GM23248 (cell line): Measurements from ENCODE around the gene SLC25A26. TPM values are rescaled to one million over a fixed set of nuclear protein-coding genes. Genes with fewer than 3 reads are reported as not detected.
"Not testable (repeated sequence)": the region's sequence is repeated elsewhere in the genome, so short reads cannot be mapped to it uniquely, and the experiment has no call there.

Experiments
- DNase-seq: peaks from one replicate; pipeline ENCODE4 v3.0.0-alpha.2; 2015
- H2AFZ ChIP-seq: fragments of 200-600 bp; sonication (generic); 2 replicates; pipeline ENCODE4 v1.6.1; 2016; ENCODE audit warnings: antibody characterized with exemption
- H3F3A ChIP-seq: fragments of 200-600 bp; sonication (generic); 2 replicates; pipeline ENCODE4 v1.6.1; 2016; ENCODE audit warnings: mild to moderate bottlenecking, antibody characterized with exemption, mixed run types; ENCODE audit not compliant: insufficient read depth
- H3K27ac ChIP-seq: fragments of 200-600 bp; sonication (generic); 2 replicates; pipeline ENCODE4 v1.5.1; 2016; ENCODE audit warnings: mild to moderate bottlenecking
- H3K27me3 ChIP-seq: fragments of 200-600 bp; sonication (generic); replicated peaks from 2 replicates; pipeline ENCODE4 v1.6.1; 2016; ENCODE audit warnings: mild to moderate bottlenecking; ENCODE audit not compliant: insufficient read depth
- H3K36me3 ChIP-seq: fragments of 200-600 bp; sonication (generic); 2 replicates; pipeline ENCODE4 v1.6.1; 2016; ENCODE audit warnings: low read depth, mild to moderate bottlenecking
- H3K4me1 ChIP-seq: fragments of 200-600 bp; sonication (generic); 2 replicates; pipeline ENCODE4 v1.6.1; 2016; ENCODE audit warnings: mild to moderate bottlenecking; ENCODE audit not compliant: insufficient read depth
- H3K4me2 ChIP-seq: fragments of 200-600 bp; sonication (generic); one replicate; pipeline ENCODE4 v1.6.1; 2016; ENCODE audit warnings: mild to moderate bottlenecking; ENCODE audit not compliant: unreplicated experiment
- H3K4me3 ChIP-seq: fragments of 200-600 bp; sonication (generic); 2 replicates; pipeline ENCODE4 v1.5.1; 2016; ENCODE audit warnings: mild to moderate bottlenecking
- H3K79me2 ChIP-seq: fragments of 200-600 bp; sonication (generic); 2 replicates; pipeline ENCODE4 v1.6.1; 2016; ENCODE audit warnings: mild to moderate bottlenecking; ENCODE audit not compliant: insufficient read depth
- H3K9ac ChIP-seq: fragments of 200-600 bp; sonication (generic); 2 replicates; pipeline ENCODE4 v1.6.1; 2016; ENCODE audit warnings: mild to moderate bottlenecking
- H3K9me2 ChIP-seq: fragments of 200-600 bp; sonication (generic); 2 replicates; pipeline ENCODE4 v1.6.1; 2016; ENCODE audit warnings: mixed run types, mild to moderate bottlenecking, moderate library complexity; ENCODE audit not compliant: insufficient read depth
- H3K9me3 ChIP-seq: fragments of 200-600 bp; sonication (generic); one replicate; pipeline ENCODE4 v1.6.1; 2017; ENCODE audit warnings: low read depth
- H4K20me1 ChIP-seq: fragments of 200-600 bp; sonication (generic); 2 replicates; pipeline ENCODE4 v1.6.0; 2016; ENCODE audit not compliant: insufficient read depth
- EZH2 ChIP-seq: fragments of 200-600 bp; sonication (generic); IDR thresholded peaks from 2 replicates; pipeline ENCODE4 v1.6.1; 2018; ENCODE audit warnings: antibody characterized with exemption, mild to moderate bottlenecking; ENCODE audit not compliant: insufficient read depth, poor library complexity, severe bottlenecking
- EZH2phosphoT487 ChIP-seq: fragments of 200-600 bp; sonication (generic); IDR thresholded peaks from 2 replicates; pipeline ENCODE4 v1.6.1; 2018; ENCODE audit warnings: antibody characterized with exemption, moderate library complexity, mild to moderate bottlenecking, low read depth; ENCODE audit not compliant: insufficient read depth
- WGBS, 2 experiments: methylation state at CpG; one replicate each; pipeline ENCODE4 v1.1.6; 2015 to 2017; ENCODE audit warnings: low lambda C conversion rate in 2 of 2, low coverage in 1 of 2; ENCODE audit errors: missing lambda C conversion rate in 2 of 2; 5-methylcytosine and 5-hydroxymethylcytosine counted together
- in situ Hi-C: fragments of 300-500 bp; cut with MboI; formaldehyde crosslinking; loops from 2 replicates; pipeline ENCODE4 v1.15.0; 2020
- polyA plus RNA-seq: library from polyadenylated mRNA; unstranded; fragments of >200 nt; fragmentation: Nextera tagmentation; extraction: Ambion mirVana; gene quantifications from 2 replicates; pipeline ENCODE4 v1.2.1, GENCODE V29; 2016
- total RNA-seq: library from RNA; depleted of rRNA; stranded (reverse); fragments of >200 nt; shearing (Covaris generic); gene quantifications from 2 replicates; pipeline ENCODE4 v1.2.3, GENCODE V29; 2014

SLC25A26 gene
- total and polyA plus RNA-seq, 2 experiments from 2014 or later, result 25.2 to 26.9 TPM

DNA sequence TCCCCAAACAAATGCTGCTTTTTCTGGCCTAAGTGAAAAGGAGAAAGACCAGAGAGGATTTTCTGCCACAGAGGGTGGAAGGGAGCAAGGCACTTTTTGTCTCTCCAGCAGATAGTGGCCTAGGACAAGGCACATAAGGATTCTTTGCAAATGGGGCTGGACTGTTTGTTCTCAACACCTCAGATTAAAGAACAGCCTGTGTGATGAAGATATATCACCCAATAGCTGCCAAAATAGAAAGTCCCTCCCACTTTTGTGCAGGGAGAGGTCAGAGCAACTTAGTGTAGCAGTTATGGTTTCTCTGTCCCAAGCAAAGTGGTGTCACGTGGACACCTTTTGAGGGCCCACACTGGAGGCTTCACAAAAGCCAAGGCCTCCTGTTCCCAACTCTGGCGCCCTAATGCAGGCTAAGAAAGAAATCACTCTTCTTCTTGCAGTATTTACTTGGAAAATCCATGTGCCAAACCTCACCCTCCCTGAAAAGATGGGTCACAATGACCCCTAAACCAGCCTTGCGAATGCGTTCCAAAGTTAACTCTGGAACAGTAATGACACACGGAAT, 195.1 kb downstream of the SLC25A26 start:
- Histone ChIP-seq H3K9me2 (no peaks in the 10 kb centered on the region), H3K9ac (no peak overlapping the region), H3K4me2 (no peak overlapping the region), H3K9me3 (no peaks in the 10 kb centered on the region), H3K27me3 (no peaks in the 10 kb centered on the region), H3F3A (peaks cover 6% of the 10 kb centered on the region), H3K79me2 (no peaks in the 10 kb centered on the region), H3K4me3 (no peak overlapping the region), H2AFZ (no peak overlapping the region), H3K36me3 (no peaks in the 10 kb centered on the region), H3K27ac (no peak overlapping the region), H4K20me1 (no peaks in the 10 kb centered on the region), H3K4me1 (peaks cover 29% of the 10 kb centered on the region)
- WGBS, 2 experiments, result 70 to 76% methylated on average over 5 of the region's 5 CpGs
- in situ Hi-C loops, result no loop called here
- no peak for TF ChIP-seq EZH2
- TF ChIP-seq EZH2phosphoT487, result no peak
- DNase-seq, result no peak

DNA sequence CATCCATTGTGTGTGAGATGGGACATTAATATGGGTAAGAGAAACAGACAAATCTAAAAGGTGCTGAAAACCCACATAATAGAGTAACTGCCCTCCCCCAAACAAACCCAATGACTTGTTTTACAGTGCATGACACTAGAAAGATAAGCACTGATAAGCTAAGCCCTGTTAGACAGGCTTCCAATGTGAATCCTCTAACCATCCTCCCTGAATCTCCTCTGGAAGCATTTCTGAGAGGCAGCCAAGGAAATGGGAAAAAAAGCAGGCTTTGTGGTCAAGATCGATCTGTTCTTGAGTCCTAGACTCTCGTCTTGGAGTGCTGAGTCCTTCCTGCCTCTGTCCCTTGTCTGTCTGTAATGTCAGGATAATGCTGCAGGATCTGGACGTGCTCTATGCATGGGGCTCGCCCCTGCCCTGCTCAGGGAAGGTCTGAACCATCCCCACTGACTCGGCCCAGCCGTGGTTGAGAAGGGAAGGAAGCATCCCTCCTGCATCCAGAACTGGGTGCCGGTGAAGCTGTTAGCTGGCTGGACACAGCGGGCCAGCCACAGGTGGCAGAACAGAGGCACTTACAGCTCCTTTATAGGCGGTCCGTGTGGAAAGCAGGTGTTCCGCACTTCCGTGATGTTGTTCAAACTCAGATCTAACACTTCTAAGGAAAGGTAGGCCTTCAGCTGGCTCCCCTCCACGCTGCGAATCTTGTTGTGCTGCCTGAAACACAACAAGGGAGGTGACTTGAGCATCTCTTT, 195.9 kb downstream of the SLC25A26 start:
- Histone ChIP-seq H3K4me1 (peaks cover 23% of the 10 kb centered on the region), H3K27ac (no peak overlapping the region), H3K9me3 (no peaks in the 10 kb centered on the region), H3K27me3 (no peaks in the 10 kb centered on the region), H3K4me3 (no peak overlapping the region), H3F3A (peaks cover 6% of the 10 kb centered on the region), H3K9ac (no peak overlapping the region), H3K36me3 (no peaks in the 10 kb centered on the region), H4K20me1 (no peaks in the 10 kb centered on the region), H2AFZ (no peak overlapping the region), H3K4me2 (no peak overlapping the region), H3K9me2 (no peaks in the 10 kb centered on the region), H3K79me2 (no peaks in the 10 kb centered on the region)
- TF ChIP-seq EZH2 (no peak), EZH2phosphoT487 (no peak)
- in situ Hi-C loops, result no loop called here
- DNase-seq, result no peak
- WGBS, 2 experiments, result 76% methylated on average over 14 of the region's 14 CpGs

DNA sequence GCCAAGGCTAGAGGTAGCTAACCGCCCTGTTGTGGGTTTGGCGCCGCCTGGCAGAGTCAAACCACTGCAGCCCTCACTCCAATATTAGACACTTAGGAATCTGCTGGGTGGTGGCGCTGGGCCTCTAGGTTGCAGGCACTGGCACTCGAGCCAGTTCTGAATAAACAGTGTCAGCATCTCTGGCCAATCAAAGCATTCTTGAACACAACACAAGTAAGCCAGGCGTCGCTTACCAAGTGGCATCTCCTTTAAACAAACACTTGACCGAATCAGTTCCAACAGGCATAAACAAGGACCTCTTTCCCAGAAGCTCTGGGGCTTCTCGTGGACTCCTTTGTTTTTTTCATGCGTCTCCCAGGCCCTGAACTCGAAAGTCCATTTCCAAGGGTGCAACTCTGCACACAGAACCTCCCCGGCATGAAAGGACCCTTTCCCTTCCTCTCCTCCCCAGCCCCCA, 197.7 kb downstream of the SLC25A26 start:
- DNase-seq, result no peak
- in situ Hi-C loops, result no loop called here
- H2AFZ ChIP-seq, result no peak overlapping the region
- H3F3A ChIP-seq, result peaks cover 6% of the 10 kb centered on the region
- no peak overlapping the region for H3K27ac ChIP-seq
- no peak overlapping the region for H3K9ac ChIP-seq
- H3K36me3 ChIP-seq, result no peaks in the 10 kb centered on the region
- H4K20me1 ChIP-seq, result no peaks in the 10 kb centered on the region
- WGBS, 2 experiments, result 57 to 63% methylated on average over 12 of the region's 12 CpGs
- H3K79me2 ChIP-seq, result no peaks in the 10 kb centered on the region
- no peaks in the 10 kb centered on the region for H3K9me2 ChIP-seq
- TF ChIP-seq EZH2 (no peak), EZH2phosphoT487 (no peak)
- H3K9me3 ChIP-seq, result no peaks in the 10 kb centered on the region
- H3K4me2 ChIP-seq, result no peak overlapping the region
- peaks cover 9% of the 10 kb centered on the region for H3K4me1 ChIP-seq
- no peak overlapping the region for H3K4me3 ChIP-seq
- H3K27me3 ChIP-seq, result no peaks in the 10 kb centered on the region

DNA sequence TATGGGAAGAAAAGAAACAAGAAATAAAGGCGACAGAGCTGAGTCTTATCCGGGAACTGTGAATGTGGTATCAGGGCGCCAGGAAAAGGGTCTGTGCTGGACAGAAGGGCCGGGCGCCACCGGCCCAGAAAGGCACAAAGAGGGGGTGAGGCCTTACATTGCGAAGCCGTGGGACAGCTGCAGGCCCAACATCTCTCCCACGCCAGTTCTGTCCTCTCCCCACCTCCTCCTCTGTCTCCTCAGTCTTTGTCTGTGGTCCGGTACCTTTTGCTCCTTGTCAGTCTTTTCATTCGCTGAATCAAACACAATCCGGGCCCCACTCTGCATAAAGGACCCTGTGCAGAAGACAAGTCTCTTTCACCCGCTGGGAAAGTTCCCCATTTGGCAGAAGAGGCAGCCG, 198.2 kb downstream of the SLC25A26 start:
- Histone ChIP-seq H3F3A (peaks cover 5% of the 10 kb centered on the region), H3K79me2 (no peaks in the 10 kb centered on the region), H3K9me2 (no peaks in the 10 kb centered on the region), H2AFZ (no peak overlapping the region), H3K27me3 (no peaks in the 10 kb centered on the region), H3K4me1 (peaks cover 6% of the 10 kb centered on the region), H3K4me2 (no peak overlapping the region), H3K36me3 (no peaks in the 10 kb centered on the region), H3K4me3 (no peak overlapping the region), H4K20me1 (no peaks in the 10 kb centered on the region), H3K9me3 (no peaks in the 10 kb centered on the region), H3K27ac (no peak overlapping the region), H3K9ac (no peak overlapping the region)
- TF ChIP-seq EZH2 (no peak), EZH2phosphoT487 (no peak)
- in situ Hi-C loops, result no loop called here
- WGBS, 2 experiments, result 88 to 91% methylated on average over 14 of the region's 14 CpGs
- DNase-seq, result no peak

DNA sequence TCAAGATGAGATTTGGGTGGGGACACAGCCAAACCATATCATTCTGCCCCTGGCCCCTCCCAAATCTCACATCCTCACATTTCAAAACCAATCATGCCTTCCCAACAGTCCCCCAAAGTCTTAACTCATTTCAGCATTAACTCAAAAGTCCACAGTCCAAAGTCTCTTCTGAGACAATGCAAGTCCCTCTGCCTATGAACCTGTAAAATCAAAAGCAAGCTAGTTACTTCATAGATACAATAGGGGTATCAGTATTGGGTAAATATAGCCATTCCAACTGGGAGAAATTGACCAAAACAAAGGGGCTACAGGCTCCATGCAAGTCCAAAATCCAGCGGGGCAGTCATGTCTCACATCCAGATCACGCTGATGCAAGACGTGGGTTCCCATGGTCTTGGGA, 200.3 kb downstream of the SLC25A26 start:
- H3K4me3 ChIP-seq, H3K27ac ChIP-seq, H3K9me3 ChIP-seq, H3K27me3 ChIP-seq, DNase-seq, H3F3A ChIP-seq, H3K79me2 ChIP-seq, H3K9me2 ChIP-seq, H4K20me1 ChIP-seq, H3K36me3 ChIP-seq, H3K4me2 ChIP-seq, H2AFZ ChIP-seq, in situ Hi-C loops, H3K9ac ChIP-seq: not testable (repeated sequence)
- peaks cover 14% of the 10 kb centered on the region for H3K4me1 ChIP-seq
- 91 to 94% methylated on average over 3 of the region's 3 CpGs for WGBS, 2 experiments

DNA sequence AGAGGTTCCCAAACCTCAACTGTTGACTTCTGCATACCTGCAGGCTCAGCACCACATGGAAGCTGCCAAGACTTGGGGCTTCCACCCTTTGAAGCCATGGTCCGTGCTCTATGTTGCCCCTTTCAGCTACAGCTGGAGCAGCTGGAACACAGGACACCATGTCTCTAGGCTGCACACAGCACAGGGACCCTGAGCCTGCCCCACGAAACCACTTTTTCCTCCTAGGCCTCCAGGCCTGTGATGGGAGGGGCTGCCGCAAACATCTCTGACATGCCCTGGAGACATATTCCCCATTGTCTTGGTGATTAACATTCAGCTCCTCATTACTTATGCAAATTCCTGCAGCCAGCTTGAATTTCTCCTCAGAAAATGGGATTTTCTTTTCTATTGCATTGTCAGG, 201.1 kb downstream of the SLC25A26 start:
- H3K27ac ChIP-seq, H3K79me2 ChIP-seq, H3F3A ChIP-seq, DNase-seq, H4K20me1 ChIP-seq, H3K27me3 ChIP-seq, H3K4me1 ChIP-seq, H3K4me2 ChIP-seq, H3K4me3 ChIP-seq, H3K9me2 ChIP-seq, H2AFZ ChIP-seq, H3K36me3 ChIP-seq, H3K9me3 ChIP-seq, in situ Hi-C loops, H3K9ac ChIP-seq: not testable (repeated sequence)
- WGBS, 2 experiments, result 98 to 100% methylated on average over 3 of the region's 3 CpGs
